CD4-positive, alpha-beta T cell treated with Interleukin-1 beta for 1 hour (primary cell): Measurements from ENCODE around the gene RFTN2.
"Not testable (repeated sequence)": the region's sequence is repeated elsewhere in the genome, so short reads cannot be mapped to it uniquely, and the experiment has no call there.

Source experiments
- DNase-seq, 2 donors: peaks; one replicate each; pipeline ENCODE4 v3.0.0-alpha.2; 2020 to 2022

Gene RFTN2

GRCh38 chr2:197674591-197674990 lies 796 bp downstream of the RFTN2 start:
- DNase-seq = no peak

GRCh38 chr2:197674060-197674459 lies 1.3 kb downstream of the RFTN2 start:
- DNase-seq = no peak

GRCh38 chr2:197673606-197674005 lies 1.8 kb downstream of the RFTN2 start:
- no peak for DNase-seq

DNA sequence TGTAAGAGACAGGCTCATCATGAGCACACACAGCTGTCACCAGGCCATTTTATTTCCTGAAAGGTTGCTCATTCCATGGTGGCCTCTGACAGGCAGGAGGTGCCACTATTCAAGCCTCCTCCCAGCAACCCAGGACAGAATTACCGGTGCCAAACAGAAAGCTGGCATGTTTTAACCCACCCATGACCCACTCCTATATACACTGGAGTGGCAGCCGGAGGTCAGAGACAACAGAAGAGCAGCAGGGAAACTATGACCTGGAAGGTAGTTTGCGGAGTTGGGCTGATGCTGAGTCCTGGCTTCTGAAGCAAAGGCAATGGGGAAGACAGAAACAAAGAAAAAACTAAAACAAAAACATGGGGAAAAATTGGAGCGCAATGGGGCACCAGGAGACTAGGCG lies 2.3 kb downstream of the RFTN2 start:
- DNase-seq = no peak

- DNase-seq = no peak
Observed at GRCh38 chr2:197672371-197672893, 3.0 kb downstream of the RFTN2 start.

- no peak for DNase-seq
Observed at GRCh38 chr2:197669077-197669476, 6.3 kb downstream of the RFTN2 start.

DNA sequence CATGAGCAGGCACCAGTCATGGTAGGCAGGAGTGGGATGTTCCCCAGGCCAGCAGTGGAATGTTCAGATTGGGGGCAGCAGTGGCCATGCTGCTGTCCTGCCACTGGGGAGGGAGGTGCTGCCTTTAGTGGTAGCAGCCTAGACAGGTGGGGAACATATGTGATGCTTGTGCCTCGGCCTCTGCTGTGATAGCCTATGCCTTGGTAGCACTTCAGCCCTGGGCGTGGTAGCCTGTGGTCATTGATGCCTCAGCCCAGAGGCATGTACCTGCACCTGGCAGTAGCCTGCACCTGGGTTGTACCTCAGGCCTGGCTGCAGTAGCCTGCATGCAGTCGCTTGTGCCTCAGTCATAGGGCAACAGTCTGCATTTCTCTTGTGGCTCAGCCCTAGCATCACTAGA lies 7.1 kb downstream of the RFTN2 start:
- DNase-seq = no peak

DNA sequence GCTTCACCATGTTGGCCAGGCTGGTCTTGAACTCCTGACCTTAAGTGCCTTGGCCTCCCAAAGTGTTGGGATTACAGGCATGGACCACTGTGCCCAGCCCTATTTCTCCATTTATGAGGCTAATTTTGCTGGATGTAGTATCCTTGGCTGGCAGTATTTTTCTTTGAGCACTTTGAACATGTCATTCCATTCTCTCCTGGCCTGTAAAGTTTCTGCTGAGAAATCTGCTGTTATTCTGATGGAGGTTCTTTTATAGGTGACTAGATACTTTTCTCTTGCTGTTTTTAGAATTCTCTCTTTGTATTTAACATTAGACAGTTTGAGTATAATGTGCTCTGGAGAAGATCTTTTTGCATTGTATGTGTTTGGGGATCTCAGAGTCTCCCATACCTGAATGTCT lies 9.1 kb downstream of the RFTN2 start:
- DNase-seq = no peak

DNA sequence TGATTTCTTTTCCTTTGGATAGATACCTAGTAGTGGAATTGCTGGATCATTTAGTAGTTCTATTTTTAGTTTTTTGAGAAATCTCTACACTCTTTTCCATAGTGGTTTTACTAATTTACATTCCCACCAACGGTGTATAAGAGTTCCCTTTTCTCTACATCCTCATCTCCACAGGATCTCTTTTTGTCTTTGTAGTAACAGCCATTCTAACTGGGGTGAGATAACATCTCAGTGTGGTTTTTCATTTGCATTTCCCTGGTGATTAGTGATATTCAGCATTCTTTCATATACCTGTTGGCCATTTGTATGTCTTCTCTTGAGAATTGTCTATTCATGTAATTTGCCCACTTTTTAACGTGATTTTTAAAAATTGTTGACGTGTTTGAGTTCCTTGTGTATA lies 13.8 kb downstream of the RFTN2 start:
- DNase-seq = no peak

- DNase-seq = no peak
Observed at GRCh38 chr2:197657562-197657961, 17.8 kb downstream of the RFTN2 start.

- DNase-seq = no peak
Observed at GRCh38 chr2:197647961-197648690, 27.3 kb downstream of the RFTN2 start.

GRCh38 chr2:197641666-197642065 lies 33.7 kb downstream of the RFTN2 start:
- DNase-seq = no peak

- DNase-seq = not testable (repeated sequence)
Observed at GRCh38 chr2:197640571-197641122, 34.7 kb downstream of the RFTN2 start.

DNA sequence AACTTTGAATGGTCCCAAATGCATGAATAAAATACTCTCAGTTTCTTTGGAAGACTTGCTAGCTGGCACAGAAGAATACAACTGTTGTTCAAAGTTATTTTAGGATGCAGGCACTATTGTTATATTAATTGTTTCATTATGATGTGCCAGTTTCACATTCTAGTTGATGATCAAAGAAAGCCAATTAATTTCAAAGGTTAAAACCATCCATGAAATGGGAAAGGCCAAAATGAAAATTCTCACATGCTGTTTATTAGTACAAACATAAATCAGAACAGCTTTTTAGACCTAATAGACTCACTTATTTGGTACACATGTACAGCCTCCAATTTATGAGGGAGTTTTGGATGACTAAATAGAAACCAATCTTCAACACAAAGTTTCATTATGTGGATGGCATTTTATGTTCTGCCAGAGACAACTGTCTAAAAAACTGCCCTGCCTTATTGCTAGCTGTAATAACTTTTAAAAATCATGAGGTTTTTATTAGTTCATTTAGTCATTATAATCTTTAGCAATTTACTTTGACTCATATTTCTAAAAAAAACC lies 42.2 kb downstream of the RFTN2 start:
- no peak for DNase-seq

DNA sequence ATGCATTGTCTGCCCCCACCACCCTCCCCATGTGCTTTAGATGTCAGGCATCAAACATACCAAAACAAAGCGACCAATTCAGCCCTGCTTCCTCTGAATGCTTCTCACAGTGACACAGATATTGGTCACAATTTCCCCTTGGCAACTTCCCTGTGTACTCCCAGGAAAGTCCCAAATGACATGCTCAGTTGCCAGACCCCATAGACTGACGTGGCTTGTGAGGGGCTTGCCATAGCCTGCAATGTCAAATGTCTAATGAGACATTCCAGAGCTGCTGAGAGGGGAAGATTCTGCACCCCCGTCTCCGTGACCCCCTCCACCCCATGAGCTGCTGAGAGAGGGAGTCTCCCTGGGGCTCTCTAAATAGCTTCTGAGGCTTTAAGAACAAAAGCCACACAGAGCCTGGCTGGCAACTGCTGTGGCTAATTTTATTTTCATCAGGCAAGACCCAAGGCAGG lies 47.3 kb downstream of the RFTN2 start:
- no peak for DNase-seq

DNA sequence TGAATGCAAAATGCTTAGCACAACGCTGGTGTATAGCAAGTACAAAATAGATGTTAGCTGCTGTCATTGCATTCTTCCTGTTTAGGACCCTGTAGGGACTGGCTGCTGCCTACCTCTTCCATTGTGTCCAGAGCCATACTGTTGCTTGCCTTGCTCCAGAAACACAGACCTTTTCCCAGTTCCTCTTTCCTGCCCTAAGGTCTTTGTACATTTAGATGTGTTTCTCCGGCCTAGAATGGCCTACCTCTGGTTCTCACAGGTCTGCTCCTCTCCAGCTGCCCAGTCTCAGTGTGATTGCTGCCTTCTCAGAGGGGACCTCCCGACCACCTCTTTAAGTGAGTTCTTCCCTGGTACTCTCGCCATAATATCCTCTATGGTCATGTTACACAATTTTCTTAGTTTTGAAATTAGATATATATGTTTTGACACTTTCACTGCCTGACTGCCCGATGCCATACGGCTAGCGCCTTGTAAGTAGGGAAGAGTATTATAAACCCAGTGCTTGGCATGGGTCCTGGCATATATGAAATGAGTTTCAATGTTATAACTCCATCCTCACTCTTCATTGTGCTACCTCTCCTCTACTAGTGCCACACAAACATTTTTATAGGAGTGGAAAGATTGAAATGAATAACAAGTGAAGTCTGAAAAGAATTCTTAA lies 48.3 kb downstream of the RFTN2 start:
- DNase-seq = no peak

- no peak for DNase-seq
Observed at GRCh38 chr2:197620133-197620532, 55.3 kb downstream of the RFTN2 start.

DNA sequence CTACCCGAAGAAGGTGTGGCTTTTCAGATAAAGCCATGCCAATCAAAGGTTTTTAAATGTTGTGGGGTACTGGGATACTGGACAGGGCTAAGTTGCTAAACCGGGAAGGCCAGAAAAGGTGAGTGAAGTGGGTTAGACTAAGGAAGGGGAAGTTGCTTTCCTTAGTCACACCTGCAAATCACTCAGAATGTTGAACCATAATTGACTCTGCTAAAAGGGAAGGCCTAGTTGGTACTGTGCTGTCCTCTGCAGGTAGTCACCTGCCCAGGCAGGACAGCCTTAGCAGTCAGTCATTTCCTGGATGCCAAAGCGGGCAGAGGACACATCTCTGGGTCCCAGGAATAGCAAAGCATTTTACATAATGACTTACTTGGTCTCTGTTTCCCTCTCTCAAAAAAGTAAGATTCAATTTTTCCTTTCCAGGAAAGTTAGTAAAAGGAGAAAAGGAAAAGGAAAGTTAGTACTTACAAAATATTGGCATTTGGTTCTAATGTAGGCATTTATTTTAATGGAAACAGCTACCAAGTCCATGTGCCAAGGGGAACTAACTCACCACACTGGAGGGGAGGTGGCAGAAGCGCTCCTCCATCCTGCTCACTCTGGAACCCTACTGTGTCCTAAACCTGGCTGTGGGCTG lies 60.3 kb downstream of the RFTN2 start:
- DNase-seq = no peak

GRCh38 chr2:197614532-197614931 lies 60.9 kb downstream of the RFTN2 start:
- no peak for DNase-seq

DNA sequence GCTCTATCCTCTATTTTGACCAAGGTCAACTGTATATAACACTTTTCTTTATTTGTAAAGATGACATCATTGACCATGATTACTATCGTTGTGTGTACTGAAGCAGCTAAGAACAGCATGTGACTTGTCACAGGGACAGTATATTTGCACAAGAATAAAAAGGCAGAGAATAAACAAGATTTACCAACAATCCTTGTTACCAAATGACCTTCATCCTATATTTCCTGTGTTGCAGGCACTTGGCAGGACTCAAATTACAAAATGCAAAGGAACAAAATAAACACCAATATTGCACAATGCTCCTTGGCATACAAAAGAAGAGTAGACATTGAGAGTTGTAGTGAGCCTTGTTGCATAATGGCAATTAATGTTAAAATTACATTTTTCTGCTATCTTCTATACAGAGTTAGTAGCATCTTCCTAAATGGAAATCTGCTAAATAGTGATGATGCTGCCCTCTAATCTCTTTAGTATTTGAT lies 61.8 kb downstream of the RFTN2 start:
- no peak for DNase-seq

GRCh38 chr2:197606180-197606579 lies 69.2 kb downstream of the RFTN2 start:
- DNase-seq = no peak

- DNase-seq = no peak
Observed at GRCh38 chr2:197604117-197604860, 71.1 kb downstream of the RFTN2 start.
